Natural killer cell (primary cell): ENCODE measurements around the gene CHRNE. TPM values are rescaled to one million over a fixed set of nuclear protein-coding genes. Genes with fewer than 3 reads are reported as not detected.

ENCODE experiments used
- ATAC-seq, 3 donors: fragments of 150-1000 bp in 2 of 3; fragments of 200-7000 bp in 1 of 3; cut with Tn5 transposase; 1 replicate in 1 of 3; 2 replicates in 2 of 3; pipeline ENCODE4 v1.10.0; 2021; ENCODE audit warnings: mild to moderate bottlenecking in 2 of 3, moderate library complexity in 2 of 3
- DNase-seq, 2 donors: peaks; one replicate each; pipeline versions ENCODE4 v3.0.0 to v3.0.0-alpha.2; 2013 to 2021; ENCODE audit warnings: mixed read lengths in 1 of 2
- H3K27ac ChIP-seq: one replicate; pipeline ENCODE4 v1.5.1; 2013; ENCODE audit warnings: mild to moderate bottlenecking, low read length
- H3K27me3 ChIP-seq: one replicate; pipeline ENCODE4 v1.6.1; 2013; ENCODE audit warnings: low read length; ENCODE audit not compliant: control insufficient read depth, insufficient read depth
- H3K36me3 ChIP-seq: one replicate; pipeline ENCODE4 v1.6.1; 2013; ENCODE audit warnings: low read length; ENCODE audit not compliant: control insufficient read depth, insufficient read depth
- H3K4me1 ChIP-seq: one replicate; pipeline ENCODE4 v1.6.1; 2013; ENCODE audit warnings: low read length; ENCODE audit not compliant: control insufficient read depth, insufficient read depth
- H3K4me3 ChIP-seq: one replicate; pipeline ENCODE4 v1.5.1; 2013; ENCODE audit warnings: low read length
- H3K9me3 ChIP-seq: one replicate; pipeline ENCODE4 v1.6.1; 2013; ENCODE audit warnings: low read length; ENCODE audit not compliant: control insufficient read depth, insufficient read depth
- H3K27ac Mint-ChIP-seq, 2 donors: one replicate each; pipeline ENCODE4 v1.8.0; 2022; ENCODE audit warnings: mild to moderate bottlenecking in 2 of 2, mixed read lengths in 2 of 2, moderate library complexity in 1 of 2
- H3K27me3 Mint-ChIP-seq, 2 donors: one replicate each; pipeline ENCODE4 v1.8.0; 2022; ENCODE audit warnings: low read depth in 2 of 2, mixed read lengths in 2 of 2
- H3K36me3 Mint-ChIP-seq: one replicate; pipeline ENCODE4 v1.8.0; 2022; ENCODE audit warnings: mixed read lengths
- H3K4me1 Mint-ChIP-seq, 2 donors: one replicate each; pipeline ENCODE4 v1.8.0; 2022; ENCODE audit warnings: mixed read lengths in 2 of 2
- H3K4me3 Mint-ChIP-seq: one replicate; pipeline ENCODE4 v1.8.0; 2022; ENCODE audit warnings: mild to moderate bottlenecking, moderate library complexity, mixed read lengths
- H3K9me3 Mint-ChIP-seq, 2 donors: one replicate each; pipeline ENCODE4 v1.8.0; 2022; ENCODE audit warnings: mixed read lengths in 2 of 2
- WGBS: methylation state at CpG from one replicate; pipeline ENCODE4 v1.1.7; 2013; ENCODE audit warnings: missing lambda C conversion rate; ENCODE audit not compliant: insufficient coverage; 5-methylcytosine and 5-hydroxymethylcytosine counted together
- intact Hi-C: fragments of 100-400 bp; cut with micrococcal nuclease; formaldehyde crosslinking; loops from one replicate; pipeline ENCODE4 v1.14.2; 2022
- total RNA-seq, 4 donors: library from RNA; stranded (reverse); fragments of 120-200 nt in 1 of 4; gene quantifications; one replicate each; pipeline versions ENCODE4 v1.2.3 to v1.2.4, GENCODE V29; 2013 to 2022
- TF ChIP-seq, protein P1 (sequence below): fragments of 200-600 bp; IDR thresholded peaks from one replicate; pipeline ENCODE4 v1.8.0; 2022; ENCODE audit warnings: antibody characterized with exemption

The CHRNE gene
- total RNA-seq, 3 donors from 2014 or later (not counting 1 experiment from before 2014, with no cell fraction given) = 11.8 to 17.9 (median 11.8) TPM

- WGBS = no CpG with 5 or more reads among the region's 5 CpGs
- no peak for DNase-seq
- Mint-ChIP-seq H3K27me3 (no peaks in the 10 kb centered on the region), H3K27ac (peak overlapping the region in 1 of 2 donors; percentile 69), H3K4me3 (no peak overlapping the region), H3K4me1 (peaks cover 26 to 31% of the 10 kb centered on the region in 2 donors), H3K36me3 (no peaks in the 10 kb centered on the region), H3K9me3 (no peaks in the 10 kb centered on the region)
- Histone ChIP-seq H3K27ac (no peak overlapping the region), H3K27me3 (peaks cover 10% of the 10 kb centered on the region), H3K4me3 (no peak overlapping the region), H3K36me3 (peaks cover 39% of the 10 kb centered on the region), H3K9me3 (no peaks in the 10 kb centered on the region), H3K4me1 (peaks cover 47% of the 10 kb centered on the region)
- intact Hi-C loops = no loop called here
- no peak for ATAC-seq
- TF ChIP-seq, protein P1, sequence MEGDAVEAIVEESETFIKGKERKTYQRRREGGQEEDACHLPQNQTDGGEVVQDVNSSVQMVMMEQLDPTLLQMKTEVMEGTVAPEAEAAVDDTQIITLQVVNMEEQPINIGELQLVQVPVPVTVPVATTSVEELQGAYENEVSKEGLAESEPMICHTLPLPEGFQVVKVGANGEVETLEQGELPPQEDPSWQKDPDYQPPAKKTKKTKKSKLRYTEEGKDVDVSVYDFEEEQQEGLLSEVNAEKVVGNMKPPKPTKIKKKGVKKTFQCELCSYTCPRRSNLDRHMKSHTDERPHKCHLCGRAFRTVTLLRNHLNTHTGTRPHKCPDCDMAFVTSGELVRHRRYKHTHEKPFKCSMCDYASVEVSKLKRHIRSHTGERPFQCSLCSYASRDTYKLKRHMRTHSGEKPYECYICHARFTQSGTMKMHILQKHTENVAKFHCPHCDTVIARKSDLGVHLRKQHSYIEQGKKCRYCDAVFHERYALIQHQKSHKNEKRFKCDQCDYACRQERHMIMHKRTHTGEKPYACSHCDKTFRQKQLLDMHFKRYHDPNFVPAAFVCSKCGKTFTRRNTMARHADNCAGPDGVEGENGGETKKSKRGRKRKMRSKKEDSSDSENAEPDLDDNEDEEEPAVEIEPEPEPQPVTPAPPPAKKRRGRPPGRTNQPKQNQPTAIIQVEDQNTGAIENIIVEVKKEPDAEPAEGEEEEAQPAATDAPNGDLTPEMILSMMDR = no peak
Observed at GRCh38 chr17:4897785-4898184, 5.1 kb downstream of the CHRNE start.

DNA sequence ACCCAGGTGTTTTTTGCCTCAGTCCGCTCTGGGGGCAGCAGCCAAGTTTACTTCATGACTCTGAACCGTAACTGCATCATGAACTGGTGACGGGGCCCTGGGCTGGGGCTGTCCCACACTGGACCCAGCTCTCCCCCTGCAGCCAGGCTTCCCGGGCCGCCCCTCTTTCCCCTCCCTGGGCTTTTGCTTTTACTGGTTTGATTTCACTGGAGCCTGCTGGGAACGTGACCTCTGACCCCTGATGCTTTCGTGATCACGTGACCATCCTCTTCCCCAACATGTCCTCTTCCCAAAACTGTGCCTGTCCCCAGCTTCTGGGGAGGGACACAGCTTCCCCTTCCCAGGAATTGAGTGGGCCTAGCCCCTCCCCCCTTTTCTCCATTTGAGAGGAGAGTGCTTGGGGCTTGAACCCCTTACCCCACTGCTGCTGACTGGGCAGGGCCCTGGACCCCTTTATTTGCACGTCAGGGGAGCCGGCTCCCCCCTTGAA lies 5.7 kb downstream of the CHRNE start:
- DNase-seq = no peak
- 95% methylated on average over 10 of the region's 10 CpGs for WGBS
- intact Hi-C loops = no loop called here
- TF ChIP-seq, protein P1 = no peak
- ATAC-seq = no peak
- Mint-ChIP-seq H3K4me3 (no peak overlapping the region), H3K9me3 (no peaks in the 10 kb centered on the region), H3K36me3 (no peaks in the 10 kb centered on the region), H3K27me3 (no peaks in the 10 kb centered on the region), H3K27ac (no peak overlapping the region), H3K4me1 (peaks cover 21 to 26% of the 10 kb centered on the region in 2 donors)
- Histone ChIP-seq H3K27ac (no peak overlapping the region), H3K9me3 (no peaks in the 10 kb centered on the region), H3K36me3 (peaks cover 44% of the 10 kb centered on the region), H3K27me3 (peaks cover 10% of the 10 kb centered on the region), H3K4me1 (peaks cover 41% of the 10 kb centered on the region), H3K4me3 (no peak overlapping the region)

DNA sequence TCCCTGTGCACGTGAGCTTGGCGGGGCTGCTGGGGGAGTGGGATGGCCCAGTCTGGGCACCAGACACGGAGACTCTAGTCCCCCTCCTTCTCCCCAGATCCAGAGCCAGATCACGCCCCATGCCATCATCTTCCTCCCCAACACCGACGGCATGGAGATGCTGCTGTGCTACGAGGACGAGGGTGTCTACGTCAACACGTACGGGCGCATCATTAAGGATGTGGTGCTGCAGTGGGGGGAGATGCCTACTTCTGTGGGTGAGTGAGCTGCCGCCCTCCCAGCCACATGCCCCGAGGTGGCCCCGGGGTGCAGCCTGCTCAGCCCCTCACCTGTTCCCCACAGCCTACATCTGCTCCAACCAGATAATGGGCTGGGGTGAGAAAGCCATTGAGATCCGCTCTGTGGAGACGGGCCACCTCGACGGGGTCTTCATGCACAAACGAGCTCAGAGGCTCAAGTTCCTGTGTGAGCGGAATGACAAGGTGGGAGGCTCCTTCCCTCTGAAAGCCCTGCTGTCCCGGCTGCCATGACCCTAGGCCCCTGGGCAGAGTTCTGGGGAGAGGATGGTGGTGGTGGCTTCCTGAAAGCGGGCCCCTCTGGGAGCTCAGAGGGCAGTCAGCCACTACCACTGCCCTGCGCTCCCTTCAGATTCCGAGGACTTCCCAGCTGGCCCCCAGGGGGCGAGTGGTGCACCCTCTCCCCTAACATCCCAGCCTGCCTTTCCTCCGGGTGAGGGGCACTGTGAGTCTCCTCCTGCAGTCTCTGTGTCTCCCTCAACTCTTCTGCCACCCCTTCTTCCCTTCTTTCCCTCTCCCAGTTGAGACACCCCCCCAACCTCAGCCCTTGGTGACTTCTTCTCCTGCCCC lies 6.3 kb downstream of the CHRNE start:
- H3K27ac Mint-ChIP-seq = peak overlapping the region in 1 of 2 donors; percentile 40
- DNase-seq = no peak
- WGBS = 93% methylated on average over 27 of the region's 27 CpGs

More for the DNA sequence above, 6.3 kb downstream of the CHRNE start:
- Mint-ChIP-seq H3K27me3 (no peaks in the 10 kb centered on the region), H3K36me3 (no peaks in the 10 kb centered on the region), H3K4me1 (peaks cover 18 to 25% of the 10 kb centered on the region in 2 donors), H3K9me3 (no peaks in the 10 kb centered on the region), H3K4me3 (no peak overlapping the region)
- Histone ChIP-seq H3K4me1 (peaks cover 34% of the 10 kb centered on the region), H3K36me3 (peaks cover 50% of the 10 kb centered on the region), H3K27me3 (peaks cover 10% of the 10 kb centered on the region), H3K27ac (no peak overlapping the region), H3K9me3 (no peaks in the 10 kb centered on the region), H3K4me3 (no peak overlapping the region)
- ATAC-seq = no peak
- TF ChIP-seq, protein P1 = no peak
- intact Hi-C loops = no loop called here
